C4-2B (cell line): ENCODE measurements around the gene PBX1.

Experiments used
- CTCF ChIP-seq: fragments of 450-650 bp; conservative IDR thresholded peaks from 2 replicates; pipeline ENCODE4 v1.5.1; 2017; ENCODE audit warnings: mild to moderate bottlenecking
- ZFX ChIP-seq: fragments of 450-650 bp; IDR thresholded peaks from 2 replicates; pipeline ENCODE4 v1.6.1; 2017

GRCh38 chr1:164720440-164721227 is 161.7 kb downstream of the PBX1 start:
- no peak for TF ChIP-seq CTCF
- TF ChIP-seq ZFX: no peak
